Measurements from ENCODE around the gene INTS11. TPM values are rescaled to one million over a fixed set of nuclear protein-coding genes. Genes with fewer than 3 reads are reported as not detected.

INTS11 gene
- total RNA-seq, 6 experiments from 2014 or later = 35.1 to 52.4 (median 43.5) TPM

- TF ChIP-seq POLR2A (IDR thresholded peaks at IDR 0.05) = peak; percentile 16
- no peak for TF ChIP-seq CTCF (IDR thresholded peaks at IDR 0.05)
- Histone ChIP-seq H3K36me3 (peaks cover 0 to 17% (median 4%) of the 10 kb centered on the region in 4 donors), H3K27ac (no peak overlapping the region), H3K4me3 (no peak overlapping the region), H3K4me1 (peaks cover 0 to 16% (median 3%) of the 10 kb centered on the region in 4 donors), H3K9me3 (no peaks in the 10 kb centered on the region), H3K27me3 (no peaks in the 10 kb centered on the region)
- ATAC-seq (no peak), DNase-seq (no peak)
- intact Hi-C loops (cut with DNase I) = no loop called here
- WGBS (ENCODE audit: insufficient coverage, low coverage, low lambda C conversion rate, missing lambda C conversion rate) = 88% methylated on average over 32 of the region's 58 CpGs
Measured at GRCh38 chr1:1329304-1330210, 5.1 kb upstream of the INTS11 start.

GRCh38 chr1:1328254-1328653 lies 3.8 kb upstream of the INTS11 start:
- no CpG with 5 or more reads among the region's 15 CpGs for WGBS (ENCODE audit: insufficient coverage, low coverage, low lambda C conversion rate, missing lambda C conversion rate)

GRCh38 chr1:1327291-1327690 lies 2.8 kb upstream of the INTS11 start:
- TF ChIP-seq CTCF (IDR thresholded peaks at IDR 0.05) = no peak
- no peak for TF ChIP-seq POLR2A (IDR thresholded peaks at IDR 0.05)
- ATAC-seq (no peak), DNase-seq (no peak)
- H3K36me3 ChIP-seq = peaks cover 0 to 17% (median 4%) of the 10 kb centered on the region in 4 donors
- H3K27ac ChIP-seq = no peak overlapping the region
- intact Hi-C loops (cut with DNase I) = no loop called here
- WGBS (ENCODE audit: insufficient coverage, low coverage, low lambda C conversion rate, missing lambda C conversion rate) = no CpG with 5 or more reads among the region's 40 CpGs
- no peaks in the 10 kb centered on the region for H3K27me3 ChIP-seq
- no peak overlapping the region for H3K4me3 ChIP-seq
- peaks cover 0 to 20% (median under 1%) of the 10 kb centered on the region in 4 donors for H3K4me1 ChIP-seq
- no peaks in the 10 kb centered on the region for H3K9me3 ChIP-seq

More at GRCh38 chr1:1328254-1328653, 3.8 kb upstream of the INTS11 start:
- no peaks in the 10 kb centered on the region for H3K9me3 ChIP-seq
- no peak overlapping the region for H3K27ac ChIP-seq
- intact Hi-C loops (cut with DNase I) = no loop called here
- DNase-seq = no peak
- no peak for TF ChIP-seq POLR2A (IDR thresholded peaks at IDR 0.05)
- TF ChIP-seq CTCF (IDR thresholded peaks at IDR 0.05) = no peak
- H3K27me3 ChIP-seq = no peaks in the 10 kb centered on the region
- H3K36me3 ChIP-seq = peaks cover 0 to 17% (median 4%) of the 10 kb centered on the region in 4 donors
- H3K4me3 ChIP-seq = no peak overlapping the region
- peaks cover 0 to 19% (median 3%) of the 10 kb centered on the region in 4 donors for H3K4me1 ChIP-seq
- no peak for ATAC-seq

GRCh38 chr1:1326075-1326605 lies 1.7 kb upstream of the INTS11 start:
- ATAC-seq = no peak

More at GRCh38 chr1:1326075-1326605, 1.7 kb upstream of the INTS11 start:
- Histone ChIP-seq H3K9me3 (no peaks in the 10 kb centered on the region), H3K27me3 (no peaks in the 10 kb centered on the region), H3K36me3 (peaks cover 0 to 17% (median 4%) of the 10 kb centered on the region in 4 donors), H3K27ac (peak overlapping the region in 1 of 3 donors; percentile 82), H3K4me1 (peaks cover 0 to 20% (median 0%) of the 10 kb centered on the region in 4 donors), H3K4me3 (peak overlapping the region; percentile 99 to 100 (median 100))
- WGBS (ENCODE audit: insufficient coverage, low coverage, low lambda C conversion rate, missing lambda C conversion rate) = 60% methylated on average over 1 of the region's 8 CpGs
- no peak for TF ChIP-seq CTCF (IDR thresholded peaks at IDR 0.05)
- no peak for TF ChIP-seq POLR2A (IDR thresholded peaks at IDR 0.05)
- DNase-seq = no peak
- intact Hi-C loops (cut with DNase I) = no loop called here

All from right lobe of liver (tissue), 6 donors.